Activated CD8-positive, alpha-beta T cell treated with anti-CD3 and anti-CD28 coated beads for 36 hours (primary cell): ENCODE data around the gene SV2C. TPM values are rescaled to one million over a fixed set of nuclear protein-coding genes. Genes with fewer than 3 reads are reported as not detected.
"Not testable (repeated sequence)": the region's sequence is repeated elsewhere in the genome, so short reads cannot be mapped to it uniquely, and the experiment has no call there.

Experiments
- ATAC-seq: fragments of 200-7000 bp; cut with Tn5 transposase; one replicate; pipeline ENCODE4 v1.10.0; 2021; ENCODE audit warnings: mild to moderate bottlenecking, moderate library complexity
- CTCF ChIA-PET: fragments of 350-600 bp; sonication (Branson Sonifier 250); formaldehyde crosslinking; loops from one replicate; lab custom pipeline; 2021; ENCODE audit warnings: antibody characterized with exemption; lab: Charles Lee
- POLR2A ChIA-PET: fragments of 350-600 bp; sonication (Branson Sonifier 250); formaldehyde crosslinking; loops from one replicate; lab custom pipeline; 2021; ENCODE audit warnings: antibody characterized with exemption; lab: Charles Lee
- DNase-seq: peaks from one replicate; pipeline ENCODE4 v3.0.0-alpha.2; 2020
- H3K27ac Mint-ChIP-seq: one replicate; pipeline ENCODE4 v1.8.0; 2021; ENCODE audit warnings: mild to moderate bottlenecking, mixed read lengths
- H3K27me3 Mint-ChIP-seq: one replicate; pipeline ENCODE4 v1.8.0; 2021; ENCODE audit warnings: mixed read lengths
- H3K36me3 Mint-ChIP-seq: one replicate; pipeline ENCODE4 v1.8.0; 2021; ENCODE audit warnings: low read depth, mixed read lengths
- H3K4me1 Mint-ChIP-seq: one replicate; pipeline ENCODE4 v1.8.0; 2021; ENCODE audit warnings: low read depth, mixed read lengths
- H3K4me3 Mint-ChIP-seq: one replicate; pipeline ENCODE4 v1.8.0; 2021; ENCODE audit warnings: mild to moderate bottlenecking, moderate library complexity, mixed read lengths
- H3K9me3 Mint-ChIP-seq: one replicate; pipeline ENCODE4 v1.8.0; 2021; ENCODE audit warnings: mixed read lengths
- CTCF ChIP-seq: fragments of 200-600 bp; IDR thresholded peaks from one replicate; pipeline ENCODE4 v1.8.0; 2022; ENCODE audit warnings: antibody characterized with exemption, mild to moderate bottlenecking
- intact Hi-C: fragments of 100-400 bp; cut with micrococcal nuclease; formaldehyde crosslinking; loops from one replicate; pipeline ENCODE4 v1.10.0; 2022
- total RNA-seq, 2 experiments: library from RNA; stranded (reverse); gene quantifications; one replicate each; pipeline ENCODE4 v1.2.3, GENCODE V29; 2021

SV2C gene
- total RNA-seq, 2 experiments from 2014 or later: 0.07 TPM; not detected in 1

- Mint-ChIP-seq H3K4me1 (peaks cover 24% of the 10 kb centered on the region), H3K27me3 (no peaks in the 10 kb centered on the region), H3K9me3 (no peaks in the 10 kb centered on the region), H3K4me3 (no peak overlapping the region), H3K27ac (no peak overlapping the region), H3K36me3 (no peaks in the 10 kb centered on the region)
- no peak for TF ChIP-seq CTCF
- ChIA-PET POLR2A (no interaction called here), CTCF (interaction anchor here (0.7 kb wide), 1 partner anchor 34 kb away, joined by 3 read pairs; no protein-coding TSS in a partner anchor)
- DNase-seq (no peak), ATAC-seq (no peak)
- intact Hi-C loops: no loop called here
Observed at GRCh38 chr5:76365561-76365960, 282.4 kb downstream of the SV2C start.

- H3K27ac Mint-ChIP-seq: no peak overlapping the region
- ATAC-seq: no peak
- H3K4me3 Mint-ChIP-seq: no peak overlapping the region
- H3K27me3 Mint-ChIP-seq: no peaks in the 10 kb centered on the region
- ChIA-PET CTCF (no interaction called here), POLR2A (no interaction called here)
- TF ChIP-seq CTCF: no peak
- H3K4me1 Mint-ChIP-seq: peaks cover 24% of the 10 kb centered on the region
- H3K9me3 Mint-ChIP-seq: no peaks in the 10 kb centered on the region
- H3K36me3 Mint-ChIP-seq: no peaks in the 10 kb centered on the region
- intact Hi-C loops: no loop called here
- no peak for DNase-seq
Observed at GRCh38 chr5:76366596-76366995, 283.4 kb downstream of the SV2C start.

GRCh38 chr5:76367623-76368371, 284.6 kb downstream of the SV2C start:
- no peaks in the 10 kb centered on the region for H3K9me3 Mint-ChIP-seq
- intact Hi-C loops: no loop called here
- no peak overlapping the region for H3K4me3 Mint-ChIP-seq
- no peaks in the 10 kb centered on the region for H3K27me3 Mint-ChIP-seq
- H3K4me1 Mint-ChIP-seq: peaks cover 24% of the 10 kb centered on the region
- POLR2A ChIA-PET: no interaction called here
- DNase-seq (peak; percentile 47), ATAC-seq (peak; percentile 93)
- no peaks in the 10 kb centered on the region for H3K36me3 Mint-ChIP-seq
- H3K27ac Mint-ChIP-seq: peak overlapping the region; percentile 82
- CTCF ChIA-PET: interaction anchor here (0.7 to 2.8 kb wide), 5 partner anchors 13 to 40 kb away, joined by 3 to 17 read pairs (median 3); partner anchors contain the start of gene IQGAP2
- TF ChIP-seq CTCF: no peak

- H3K27ac Mint-ChIP-seq: peak overlapping the region; percentile 45
- ChIA-PET CTCF (interaction anchor here (1.0 to 2.8 kb wide), 3 partner anchors 12 to 34 kb away, joined by 3 to 17 read pairs (median 3); partner anchors contain the start of gene IQGAP2), POLR2A (no interaction called here)
- intact Hi-C loops: no loop called here
- peaks cover 22% of the 10 kb centered on the region for H3K4me1 Mint-ChIP-seq
- H3K4me3 Mint-ChIP-seq: no peak overlapping the region
- no peak for TF ChIP-seq CTCF
- ATAC-seq (no peak), DNase-seq (no peak)
- no peaks in the 10 kb centered on the region for H3K9me3 Mint-ChIP-seq
- no peaks in the 10 kb centered on the region for H3K36me3 Mint-ChIP-seq
- H3K27me3 Mint-ChIP-seq: no peaks in the 10 kb centered on the region
Observed at GRCh38 chr5:76368941-76369340, 285.8 kb downstream of the SV2C start.

GRCh38 chr5:76369668-76370067, 286.5 kb downstream of the SV2C start:
- CTCF ChIA-PET: interaction anchor here (2.8 kb wide), 1 partner anchor 33 kb away, joined by 17 read pairs; the partner anchor contains the start of gene IQGAP2
- H3K4me3 Mint-ChIP-seq, H3K9me3 Mint-ChIP-seq, POLR2A ChIA-PET, H3K27ac Mint-ChIP-seq, H3K27me3 Mint-ChIP-seq, intact Hi-C loops, ATAC-seq, H3K36me3 Mint-ChIP-seq: not testable (repeated sequence)
- peaks cover 19% of the 10 kb centered on the region for H3K4me1 Mint-ChIP-seq
- DNase-seq: peak; percentile 56
